GM12878 (cell line): ENCODE measurements around the gene PRDM2. TPM values are rescaled to one million over a fixed set of nuclear protein-coding genes. Genes with fewer than 3 reads are reported as not detected.

Source experiments
- ATAC-seq: fragments of 200-7000 bp; cut with Tn5 transposase; 3 replicates; pipeline ENCODE4 v1.9.1; 2020; ENCODE audit warnings: mild to moderate bottlenecking, moderate library complexity
- BruUV-seq: library from RNA; stranded (reverse); fragments of 400-500 nt; replicated peaks from 2 replicates; lab custom pipeline; 2021; lab: Mats Ljungman, UMichigan
- CTCF ChIA-PET: fragments of 300-600 bp; sonication (Branson Sonifier 250); formaldehyde crosslinking; extraction: SDS; loops from one replicate; lab custom pipeline; 2021; ENCODE audit warnings: inconsistent platforms; lab: Yijun Ruan, JAX
- POLR2A ChIA-PET: fragments of 350-600 bp; formaldehyde crosslinking; extraction: SDS; loops from one replicate; lab custom pipeline; 2021; ENCODE audit warnings: inconsistent platforms; lab: Charles Lee
- RAD21 ChIA-PET: fragments of 300-600 bp; sonication (Branson Sonifier 250); formaldehyde crosslinking; loops from one replicate; lab custom pipeline; 2023; ENCODE audit warnings: antibody characterized with exemption; ENCODE audit not compliant: unreplicated experiment; lab: Charles Lee
- SMC1A ChIA-PET: fragments of 300-600 bp; sonication (Branson Sonifier 250); formaldehyde crosslinking; loops from one replicate; lab custom pipeline; 2023; ENCODE audit not compliant: unreplicated experiment, uncharacterized antibody; lab: Charles Lee
- DNase-seq: peaks from one replicate; pipeline ENCODE4 v3.0.0-alpha.2; 2011; ENCODE audit warnings: low read depth, low spot score
- FAIRE-seq: peaks from 3 replicates; lab custom pipeline; 2011; peaks lifted over from hg19 to GRCh38; lab: Jason Lieb, UNC
- H2AFZ ChIP-seq: 2 replicates; pipeline ENCODE4 v1.6.0; 2011; ENCODE audit warnings: low read depth, low read length, control low read depth; ENCODE audit not compliant: control insufficient read depth
- H3K27ac ChIP-seq: 2 replicates; pipeline ENCODE4 v1.5.1; 2011; ENCODE audit warnings: control low read depth; ENCODE audit not compliant: control insufficient read depth, insufficient read depth
- H3K27me3 ChIP-seq, 2 experiments: replicated peaks in 1 of 2; 2 replicates each; pipeline versions ENCODE4 v1.6.0 to v1.6.1; 2011; ENCODE audit warnings: low read length in 1 of 2; ENCODE audit not compliant: control insufficient read depth in 2 of 2, insufficient read depth in 2 of 2
- H3K36me3 ChIP-seq, 2 experiments: 2 replicates each; pipeline ENCODE4 v1.5.1; 2011; ENCODE audit warnings: low read length in 1 of 2; ENCODE audit not compliant: control insufficient read depth in 2 of 2, insufficient read depth in 2 of 2
- H3K4me1 ChIP-seq: 2 replicates; pipeline ENCODE4 v1.6.1; 2011; ENCODE audit warnings: mild to moderate bottlenecking, low read length, moderate library complexity, mixed read lengths; ENCODE audit not compliant: control insufficient read depth, insufficient read depth
- H3K4me2 ChIP-seq: 2 replicates; pipeline ENCODE4 v1.6.0; 2011; ENCODE audit warnings: control low read depth; ENCODE audit not compliant: control insufficient read depth, insufficient read depth
- H3K4me3 ChIP-seq: fragments of 200-600 bp; sonication (generic); 2 replicates; pipeline ENCODE4 v1.5.1; 2016
- H3K79me2 ChIP-seq: 2 replicates; pipeline ENCODE4 v1.6.0; 2011; ENCODE audit warnings: low read length; ENCODE audit not compliant: control insufficient read depth, insufficient read depth
- H3K9ac ChIP-seq: 2 replicates; pipeline ENCODE4 v1.8.0; 2011; ENCODE audit warnings: low read length, control low read depth, mixed read lengths; ENCODE audit not compliant: control insufficient read depth, insufficient read depth
- H3K9me3 ChIP-seq: replicated peaks from 3 replicates; pipeline ENCODE4 v1.5.1; 2011; ENCODE audit warnings: mild to moderate bottlenecking, low read length; ENCODE audit not compliant: control insufficient read depth, insufficient read depth
- H4K20me1 ChIP-seq: 2 replicates; pipeline ENCODE4 v1.6.0; 2011; ENCODE audit not compliant: control insufficient read depth, insufficient read depth
- ATF3 ChIP-seq: IDR thresholded peaks from 2 replicates; pipeline ENCODE4 v1.6.1; 2011; ENCODE audit warnings: low read depth, mild to moderate bottlenecking, low read length, moderate library complexity, borderline replicate concordance; ENCODE audit errors: extremely low read depth
- MLLT1 ChIP-seq: fragments of 450-650 bp; IDR thresholded peaks from 2 replicates; pipeline ENCODE4 v1.6.1; 2016; ENCODE audit warnings: mild to moderate bottlenecking
- NFYB ChIP-seq: IDR thresholded peaks from 2 replicates; pipeline ENCODE4 v1.6.1; 2011; ENCODE audit warnings: low read depth, mild to moderate bottlenecking, low read length, improper control_type of control experiment, moderate library complexity; ENCODE audit not compliant: insufficient read depth
- RBBP5 ChIP-seq: fragments of 200-600 bp; sonication (generic); conservative IDR thresholded peaks from 2 replicates; pipeline ENCODE4 v1.6.1; 2016
- SIN3A ChIP-seq: IDR thresholded peaks from 2 replicates; pipeline ENCODE4 v1.6.1; 2012; ENCODE audit warnings: low read depth, low read length, improper control_type of control experiment
- ZNF274 ChIP-seq: IDR thresholded peaks from one replicate; pipeline ENCODE4 v1.8.0; 2011; ENCODE audit not compliant: insufficient read length, insufficient read depth
- WGBS: methylation state at CpG from one replicate; pipeline ENCODE4 v1.1.6; 2016; ENCODE audit warnings: low lambda C conversion rate; ENCODE audit not compliant: insufficient replicate concordance, insufficient coverage; ENCODE audit errors: missing lambda C conversion rate; 5-methylcytosine and 5-hydroxymethylcytosine counted together
- in situ Hi-C: fragments of 300-500 bp; cut with MboI; formaldehyde crosslinking; loops from 9 replicates; pipeline ENCODE4 v1.14.3; 2018; ENCODE audit warnings: mixed read lengths
- intact Hi-C: fragments of 100-400 bp; cut with micrococcal nuclease; formaldehyde crosslinking; loops from one replicate; pipeline ENCODE4 v1.14.2; 2022; ENCODE audit not compliant: unreplicated experiment
- polyA plus RNA-seq, 11 experiments: library from polyadenylated mRNA; depleted of rRNA in 4 of 11; unstranded in 6 of 11; stranded (reverse) in 5 of 11; fragments of >200 nt; fragmentation: Nextera tagmentation in 4 of 11; fragmentation: Illumina TruSeq in 1 of 11; extraction: Ambion mirVana in 4 of 11; extraction: Trizol in 1 of 11; gene quantifications; 1 replicate in 1 of 11; 2 replicates in 10 of 11; pipeline versions ENCODE4 v1.2.1 to v1.2.3, GENCODE V29; 2011 to 2016; ENCODE audit warnings: inconsistent platforms in 2 of 11, missing spikeins in 2 of 11, low read depth in 1 of 11
- total RNA-seq, 4 experiments: library from RNA; depleted of rRNA in 3 of 4; stranded (reverse); fragments of >200 nt in 3 of 4; fragmentation: Illumina TruSeq in 1 of 4; extraction: Trizol in 1 of 4; gene quantifications; 2 replicates each; pipeline versions ENCODE4 v1.2.1 to v1.2.3, GENCODE V29; 2013 to 2021
- TF ChIP-seq, protein P1 (sequence below): fragments of 450-650 bp; IDR thresholded peaks from 2 replicates; pipeline ENCODE4 v1.6.1; 2017; ENCODE audit warnings: mild to moderate bottlenecking, moderate library complexity

PRDM2 gene
- total and polyA plus RNA-seq, 10 of the 15 experiments (the other 5 are each of a cell fraction or from before 2014, with no cell fraction given) = 8.4 to 45.1 (median 23.5) TPM

GRCh38 chr1:13762642-13763041, 62.7 kb downstream of the PRDM2 start:
- H3K27ac ChIP-seq = no peak overlapping the region
- H3K4me3 ChIP-seq = no peak overlapping the region
- SMC1A ChIA-PET = no interaction called here
- POLR2A ChIA-PET = interaction anchor here (0.5 kb wide), 1 partner anchor 64 kb away, joined by 5 read pairs; no protein-coding TSS in a partner anchor
- intact Hi-C loops = no loop called here
- H3K9ac ChIP-seq = no peak overlapping the region
- peaks cover 5 to 10% of the 10 kb centered on the region in 2 experiments; a peak in 3 of 4 replicates for H3K36me3 ChIP-seq
- no peak overlapping the region for H3K4me2 ChIP-seq
- no peak overlapping the region for H2AFZ ChIP-seq
- FAIRE-seq = no peak
- H4K20me1 ChIP-seq = peaks cover 5% of the 10 kb centered on the region; the same call in 1 of the 2 replicates
- DNase-seq = no peak
- H3K4me1 ChIP-seq = no peaks in the 10 kb centered on the region
- ATAC-seq = no peak; the same call in 2 of the 3 replicates
- CTCF ChIA-PET = interaction anchor here (1.5 kb wide), 1 partner anchor 96 kb away, joined by 3 read pairs; no protein-coding TSS in a partner anchor
- no peaks in the 10 kb centered on the region for H3K27me3 ChIP-seq
- WGBS = 77% methylated on average over 8 of the region's 8 CpGs
- in situ Hi-C loops = no loop called here
- H3K9me3 ChIP-seq = no peaks in the 10 kb centered on the region
- RAD21 ChIA-PET = no interaction called here
- TF ChIP-seq NFYB = no peak
- TF ChIP-seq, protein P1, sequence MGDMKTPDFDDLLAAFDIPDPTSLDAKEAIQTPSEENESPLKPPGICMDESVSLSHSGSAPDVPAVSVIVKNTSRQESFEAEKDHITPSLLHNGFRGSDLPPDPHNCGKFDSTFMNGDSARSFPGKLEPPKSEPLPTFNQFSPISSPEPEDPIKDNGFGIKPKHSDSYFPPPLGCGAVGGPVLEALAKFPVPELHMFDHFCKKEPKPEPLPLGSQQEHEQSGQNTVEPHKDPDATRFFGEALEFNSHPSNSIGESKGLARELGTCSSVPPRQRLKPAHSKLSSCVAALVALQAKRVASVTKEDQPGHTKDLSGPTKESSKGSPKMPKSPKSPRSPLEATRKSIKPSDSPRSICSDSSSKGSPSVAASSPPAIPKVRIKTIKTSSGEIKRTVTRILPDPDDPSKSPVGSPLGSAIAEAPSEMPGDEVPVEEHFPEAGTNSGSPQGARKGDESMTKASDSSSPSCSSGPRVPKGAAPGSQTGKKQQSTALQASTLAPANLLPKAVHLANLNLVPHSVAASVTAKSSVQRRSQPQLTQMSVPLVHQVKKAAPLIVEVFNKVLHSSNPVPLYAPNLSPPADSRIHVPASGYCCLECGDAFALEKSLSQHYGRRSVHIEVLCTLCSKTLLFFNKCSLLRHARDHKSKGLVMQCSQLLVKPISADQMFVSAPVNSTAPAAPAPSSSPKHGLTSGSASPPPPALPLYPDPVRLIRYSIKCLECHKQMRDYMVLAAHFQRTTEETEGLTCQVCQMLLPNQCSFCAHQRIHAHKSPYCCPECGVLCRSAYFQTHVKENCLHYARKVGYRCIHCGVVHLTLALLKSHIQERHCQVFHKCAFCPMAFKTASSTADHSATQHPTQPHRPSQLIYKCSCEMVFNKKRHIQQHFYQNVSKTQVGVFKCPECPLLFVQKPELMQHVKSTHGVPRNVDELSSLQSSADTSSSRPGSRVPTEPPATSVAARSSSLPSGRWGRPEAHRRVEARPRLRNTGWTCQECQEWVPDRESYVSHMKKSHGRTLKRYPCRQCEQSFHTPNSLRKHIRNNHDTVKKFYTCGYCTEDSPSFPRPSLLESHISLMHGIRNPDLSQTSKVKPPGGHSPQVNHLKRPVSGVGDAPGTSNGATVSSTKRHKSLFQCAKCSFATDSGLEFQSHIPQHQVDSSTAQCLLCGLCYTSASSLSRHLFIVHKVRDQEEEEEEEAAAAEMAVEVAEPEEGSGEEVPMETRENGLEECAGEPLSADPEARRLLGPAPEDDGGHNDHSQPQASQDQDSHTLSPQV = no peak
- TF ChIP-seq SIN3A = no peak
- no peak for TF ChIP-seq MLLT1
- no peak for TF ChIP-seq RBBP5
- TF ChIP-seq ZNF274 = no peak
- no peak for TF ChIP-seq ATF3
- H3K79me2 ChIP-seq = peaks cover 98% of the 10 kb centered on the region
- no TSS peak for BruUV-seq
